ENCODE data around the gene HUNK. TPM values are rescaled to one million over a fixed set of nuclear protein-coding genes. Genes with fewer than 3 reads are reported as not detected.

HUNK gene
- total and polyA plus RNA-seq, 2 experiments from 2014 or later: 7.1 to 10.8 TPM

DNA sequence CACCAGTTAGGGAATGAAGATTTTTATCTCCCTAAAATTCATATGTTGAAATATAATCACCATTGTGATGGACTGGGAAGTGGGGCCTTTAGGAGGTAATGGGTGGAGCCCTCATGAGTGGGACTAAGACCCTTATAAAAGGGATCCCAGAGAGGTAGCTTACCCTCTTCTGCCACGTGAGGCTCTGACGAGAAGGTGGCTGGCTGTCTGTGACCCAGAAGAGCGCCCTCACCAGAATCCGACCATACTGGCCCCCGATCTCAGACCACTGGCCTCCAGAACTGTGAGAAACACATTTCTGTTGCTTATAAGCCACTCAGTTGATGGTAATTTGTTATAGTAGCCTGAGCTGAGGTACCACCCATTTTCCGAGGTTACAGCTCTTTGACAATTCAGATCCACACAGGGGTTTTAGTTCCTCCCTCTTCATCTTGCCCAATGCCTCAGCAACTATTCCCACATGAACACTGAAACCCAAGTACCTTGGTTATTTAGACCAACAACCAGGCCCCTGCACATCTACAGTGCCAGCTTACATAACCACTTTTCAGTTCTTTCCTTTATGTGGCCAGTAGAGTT is 27.6 kb upstream of the HUNK start:
- TF ChIP-seq EZH2 (IDR thresholded peaks at IDR 0.05; ENCODE audit: borderline replicate concordance) (no peak), EZH2phosphoT487 (IDR thresholded peaks at IDR 0.05; ENCODE audit: low read depth, severe bottlenecking, unreplicated experiment) (no peak)
- TF ChIP-seq, protein P1, sequence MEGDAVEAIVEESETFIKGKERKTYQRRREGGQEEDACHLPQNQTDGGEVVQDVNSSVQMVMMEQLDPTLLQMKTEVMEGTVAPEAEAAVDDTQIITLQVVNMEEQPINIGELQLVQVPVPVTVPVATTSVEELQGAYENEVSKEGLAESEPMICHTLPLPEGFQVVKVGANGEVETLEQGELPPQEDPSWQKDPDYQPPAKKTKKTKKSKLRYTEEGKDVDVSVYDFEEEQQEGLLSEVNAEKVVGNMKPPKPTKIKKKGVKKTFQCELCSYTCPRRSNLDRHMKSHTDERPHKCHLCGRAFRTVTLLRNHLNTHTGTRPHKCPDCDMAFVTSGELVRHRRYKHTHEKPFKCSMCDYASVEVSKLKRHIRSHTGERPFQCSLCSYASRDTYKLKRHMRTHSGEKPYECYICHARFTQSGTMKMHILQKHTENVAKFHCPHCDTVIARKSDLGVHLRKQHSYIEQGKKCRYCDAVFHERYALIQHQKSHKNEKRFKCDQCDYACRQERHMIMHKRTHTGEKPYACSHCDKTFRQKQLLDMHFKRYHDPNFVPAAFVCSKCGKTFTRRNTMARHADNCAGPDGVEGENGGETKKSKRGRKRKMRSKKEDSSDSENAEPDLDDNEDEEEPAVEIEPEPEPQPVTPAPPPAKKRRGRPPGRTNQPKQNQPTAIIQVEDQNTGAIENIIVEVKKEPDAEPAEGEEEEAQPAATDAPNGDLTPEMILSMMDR (IDR thresholded peaks at IDR 0.05; ENCODE audit: poor library complexity): no peak
- no peaks in the 10 kb centered on the region for H4K20me1 ChIP-seq (ENCODE audit: insufficient read depth, poor library complexity, severe bottlenecking)
- H3K9me2 ChIP-seq (replicated peaks; ENCODE audit: insufficient read depth): no peaks in the 10 kb centered on the region
- H3K79me2 ChIP-seq: no peaks in the 10 kb centered on the region
- H3K4me2 ChIP-seq: no peak overlapping the region
- no peaks in the 10 kb centered on the region for H3K4me1 ChIP-seq (ENCODE audit: insufficient read depth)
- no peak overlapping the region for H2AFZ ChIP-seq
- 77% methylated on average over 6 of the region's 6 CpGs for WGBS (ENCODE audit: low lambda C conversion rate, missing lambda C conversion rate)
- no peaks in the 10 kb centered on the region for H3K36me3 ChIP-seq (replicated peaks; ENCODE audit: insufficient read depth, low read depth)
- no peaks in the 10 kb centered on the region for H3K27me3 ChIP-seq
- H3K4me3 ChIP-seq: no peak overlapping the region
- H3K9me3 ChIP-seq (ENCODE audit: low read depth): no peaks in the 10 kb centered on the region
- no peak for DNase-seq (ENCODE audit: low spot score)
- no peak overlapping the region for H3K27ac ChIP-seq

DNA sequence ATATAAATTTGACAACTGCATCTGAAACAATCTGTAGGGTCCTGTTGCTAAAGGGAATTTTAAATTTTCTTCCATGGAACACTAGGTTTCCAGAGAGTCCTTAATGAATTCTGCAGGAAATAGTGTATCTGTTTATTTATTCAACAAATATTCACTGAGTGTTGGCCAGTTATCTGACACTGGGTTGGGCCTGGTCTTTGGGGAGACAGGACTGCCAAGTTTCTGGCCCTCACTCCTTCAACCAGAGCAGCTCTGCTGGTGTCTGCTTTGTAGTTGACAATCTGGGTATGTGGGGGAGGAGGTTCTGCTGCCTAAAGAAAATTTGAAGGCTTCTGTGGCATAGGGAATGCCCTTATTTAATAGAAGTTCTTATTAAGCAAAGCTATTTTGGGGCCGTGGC is 26.1 kb upstream of the HUNK start:
- Histone ChIP-seq H3K36me3 (replicated peaks; ENCODE audit: insufficient read depth, low read depth) (no peaks in the 10 kb centered on the region), H3K4me2 (no peak overlapping the region), H3K4me1 (ENCODE audit: insufficient read depth) (no peaks in the 10 kb centered on the region), H3K9me3 (ENCODE audit: low read depth) (no peaks in the 10 kb centered on the region), H3K27me3 (no peaks in the 10 kb centered on the region), H4K20me1 (ENCODE audit: insufficient read depth, poor library complexity, severe bottlenecking) (no peaks in the 10 kb centered on the region), H3K79me2 (no peaks in the 10 kb centered on the region), H3K9me2 (replicated peaks; ENCODE audit: insufficient read depth) (no peaks in the 10 kb centered on the region), H3K27ac (no peak overlapping the region), H3K4me3 (no peak overlapping the region), H2AFZ (no peak overlapping the region)
- 95% methylated on average over 1 of the region's 1 CpG for WGBS (ENCODE audit: low lambda C conversion rate, missing lambda C conversion rate)
- DNase-seq (ENCODE audit: low spot score): no peak
- no peak for TF ChIP-seq EZH2phosphoT487 (IDR thresholded peaks at IDR 0.05; ENCODE audit: low read depth, severe bottlenecking, unreplicated experiment)
- no peak for TF ChIP-seq EZH2 (IDR thresholded peaks at IDR 0.05; ENCODE audit: borderline replicate concordance)
- TF ChIP-seq, protein P1 (IDR thresholded peaks at IDR 0.05; ENCODE audit: poor library complexity): no peak

DNA sequence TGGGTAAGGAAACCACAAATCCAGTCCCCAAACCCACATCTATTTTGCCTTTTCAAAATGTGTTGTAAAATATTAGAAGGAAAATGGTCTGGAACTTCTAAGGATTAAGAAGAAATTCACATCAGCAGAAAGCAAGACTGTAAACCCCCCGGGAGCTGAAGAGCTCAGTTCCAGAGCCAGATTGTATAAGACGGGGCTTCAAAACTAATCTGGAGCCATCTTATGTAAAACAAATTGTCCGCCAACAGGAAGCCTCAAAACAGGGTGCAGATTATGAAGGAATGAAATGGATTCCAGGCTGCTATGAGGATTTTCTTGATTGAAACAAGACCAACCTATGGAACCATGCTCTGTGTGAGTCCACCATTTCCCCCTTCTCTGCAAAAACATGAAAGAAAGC is 25.1 kb upstream of the HUNK start:
- Histone ChIP-seq H3K27ac (no peak overlapping the region), H3K79me2 (no peaks in the 10 kb centered on the region), H3K4me1 (ENCODE audit: insufficient read depth) (no peaks in the 10 kb centered on the region), H4K20me1 (ENCODE audit: insufficient read depth, poor library complexity, severe bottlenecking) (no peaks in the 10 kb centered on the region), H3K9me2 (replicated peaks; ENCODE audit: insufficient read depth) (no peaks in the 10 kb centered on the region), H2AFZ (no peak overlapping the region), H3K27me3 (no peaks in the 10 kb centered on the region), H3K9me3 (ENCODE audit: low read depth) (no peaks in the 10 kb centered on the region), H3K36me3 (replicated peaks; ENCODE audit: insufficient read depth, low read depth) (no peaks in the 10 kb centered on the region), H3K4me2 (no peak overlapping the region), H3K4me3 (no peak overlapping the region)
- 58% methylated on average over 3 of the region's 3 CpGs for WGBS (ENCODE audit: low lambda C conversion rate, missing lambda C conversion rate)
- DNase-seq (ENCODE audit: low spot score): no peak
- TF ChIP-seq, protein P1 (IDR thresholded peaks at IDR 0.05; ENCODE audit: poor library complexity): no peak
- TF ChIP-seq EZH2phosphoT487 (IDR thresholded peaks at IDR 0.05; ENCODE audit: low read depth, severe bottlenecking, unreplicated experiment) (no peak), EZH2 (IDR thresholded peaks at IDR 0.05; ENCODE audit: borderline replicate concordance) (no peak)
